Stimulated activated naive CD4-positive, alpha-beta T cell treated with Interleukin-2 at 50 U/mL for 16 hours (primary cell): ENCODE results near the gene TUNAR.

Source experiments
- DNase-seq: peaks from one replicate; lab custom pipeline; 2025; lab: John Stamatoyannopoulos, UW

TUNAR gene

GRCh38 chr14:95872777-95873176 lies 3.9 kb upstream of the TUNAR start:
- DNase-seq = no peak

GRCh38 chr14:95875831-95876760 lies 536 bp upstream of the TUNAR start:
- DNase-seq = no peak

GRCh38 chr14:95877633-95878032 lies 1.0 kb downstream of the TUNAR start:
- no peak for DNase-seq

GRCh38 chr14:95884377-95884776 lies 7.7 kb downstream of the TUNAR start:
- no peak for DNase-seq

GRCh38 chr14:95885278-95885677 lies 8.6 kb downstream of the TUNAR start:
- DNase-seq = no peak

GRCh38 chr14:95885866-95886265 lies 9.2 kb downstream of the TUNAR start:
- DNase-seq = no peak

GRCh38 chr14:95886366-95887056 lies 9.9 kb downstream of the TUNAR start:
- DNase-seq = no peak

- DNase-seq = no peak
Observed at GRCh38 chr14:95887351-95887750, 10.7 kb downstream of the TUNAR start.

- no peak for DNase-seq
Observed at GRCh38 chr14:95889236-95889979, 12.8 kb downstream of the TUNAR start.

GRCh38 chr14:95891742-95892141 lies 15.1 kb downstream of the TUNAR start:
- no peak for DNase-seq

- no peak for DNase-seq
Observed at GRCh38 chr14:95892142-95892541, 15.5 kb downstream of the TUNAR start.

GRCh38 chr14:95895720-95896119 lies 19.1 kb downstream of the TUNAR start:
- no peak for DNase-seq

- no peak for DNase-seq
Observed at GRCh38 chr14:95896498-95897135, 20.0 kb downstream of the TUNAR start.

- no peak for DNase-seq
Observed at GRCh38 chr14:95897280-95897679, 20.6 kb downstream of the TUNAR start.

GRCh38 chr14:95901054-95901453 lies 24.4 kb downstream of the TUNAR start:
- no peak for DNase-seq

GRCh38 chr14:95902273-95902826 lies 25.7 kb downstream of the TUNAR start:
- DNase-seq = no peak

- no peak for DNase-seq
Observed at GRCh38 chr14:95903165-95903564, 26.5 kb downstream of the TUNAR start.

GRCh38 chr14:95903616-95904107 lies 27.0 kb downstream of the TUNAR start:
- DNase-seq = no peak

GRCh38 chr14:95906591-95906990 lies 30.0 kb downstream of the TUNAR start:
- DNase-seq = no peak

- no peak for DNase-seq
Observed at GRCh38 chr14:95910628-95911027, 34.0 kb downstream of the TUNAR start.

- no peak for DNase-seq
Observed at GRCh38 chr14:95911456-95911855, 34.8 kb downstream of the TUNAR start.

- DNase-seq = no peak
Observed at GRCh38 chr14:95915330-95915729, 38.7 kb downstream of the TUNAR start.
